ENCODE measurements around the gene PLCH1.

The PLCH1 gene

DNA sequence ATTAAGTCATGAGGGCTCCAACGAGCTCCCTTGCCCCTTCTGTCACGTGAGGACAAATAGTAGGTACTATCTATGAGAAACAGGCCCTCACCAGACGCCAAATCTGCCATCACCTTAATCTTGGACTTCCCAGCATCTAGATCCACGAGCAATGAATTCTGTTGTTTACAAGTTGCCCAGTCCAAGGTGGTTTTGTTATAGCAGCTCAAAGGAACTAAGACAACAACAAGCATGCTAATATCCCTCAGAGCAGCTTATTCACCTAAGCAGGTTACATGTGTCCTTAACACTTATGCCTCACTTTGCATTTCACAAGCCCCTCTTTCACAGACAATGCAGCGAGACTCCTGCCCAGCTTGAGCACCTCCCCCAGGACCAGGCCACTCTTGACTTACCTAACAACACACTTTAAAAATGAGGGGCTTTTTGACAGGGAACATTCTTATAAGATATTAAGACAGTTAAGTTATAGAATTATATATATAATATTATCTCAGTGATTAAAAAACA, 219.5 kb downstream of the PLCH1 start:
- no peak for DNase-seq

DNA sequence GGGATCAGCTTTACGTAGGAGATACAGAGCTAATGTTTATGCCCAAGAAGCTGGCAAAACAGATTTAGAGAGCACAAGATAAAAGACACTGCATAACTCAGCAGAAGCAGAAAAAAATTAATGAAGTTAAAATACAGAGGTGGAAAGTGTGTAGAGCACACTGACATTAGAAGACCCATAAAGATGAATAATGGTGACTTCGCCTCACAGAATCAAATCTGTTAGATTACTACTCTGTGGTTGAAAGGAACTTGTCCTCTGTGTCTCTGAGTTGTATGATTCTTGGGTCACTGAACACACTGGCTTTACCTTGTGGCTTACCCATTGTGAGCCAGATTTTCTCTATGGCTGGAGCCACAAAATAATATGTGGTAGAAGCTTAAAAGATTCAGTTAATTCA, 224.4 kb downstream of the PLCH1 start:
- DNase-seq = no peak

DNA sequence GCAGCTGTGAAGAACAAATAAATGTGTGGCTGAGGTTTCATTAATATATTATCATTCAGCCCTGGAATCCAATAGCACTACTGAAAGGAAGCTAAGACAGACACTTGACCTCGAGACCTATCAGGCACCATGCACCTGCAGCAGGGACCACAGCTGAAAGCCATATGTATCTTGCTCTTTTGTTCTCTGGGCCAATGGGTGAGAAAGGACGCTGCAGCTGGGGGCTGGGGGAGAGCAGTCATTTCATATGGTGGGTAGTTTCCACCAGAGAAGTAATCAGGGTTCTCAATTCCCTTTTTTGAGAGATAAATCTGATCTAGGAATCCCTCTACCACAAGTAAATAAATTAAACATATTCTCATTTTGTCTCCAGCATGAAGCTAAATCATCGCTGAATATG, 225.8 kb downstream of the PLCH1 start:
- no peak for DNase-seq

DNA sequence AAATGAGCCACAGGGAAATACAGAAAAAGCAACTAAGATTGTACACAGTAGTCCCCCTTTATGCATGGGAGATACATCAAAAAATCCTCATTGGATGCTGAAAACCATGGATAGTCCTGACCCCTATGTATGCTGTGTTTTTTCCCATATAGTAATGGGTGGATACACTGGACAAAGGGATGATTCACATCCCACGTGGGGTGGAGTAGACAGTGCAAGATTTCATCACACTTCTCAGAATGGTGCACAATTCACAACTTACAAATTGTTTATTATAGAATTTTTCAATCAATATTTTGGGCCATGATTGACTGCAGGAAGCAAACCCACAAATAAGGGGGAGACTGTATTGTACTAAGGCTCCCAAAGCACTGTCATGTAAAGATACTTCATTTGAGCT, 227.0 kb downstream of the PLCH1 start:
- DNase-seq = no peak

DNA sequence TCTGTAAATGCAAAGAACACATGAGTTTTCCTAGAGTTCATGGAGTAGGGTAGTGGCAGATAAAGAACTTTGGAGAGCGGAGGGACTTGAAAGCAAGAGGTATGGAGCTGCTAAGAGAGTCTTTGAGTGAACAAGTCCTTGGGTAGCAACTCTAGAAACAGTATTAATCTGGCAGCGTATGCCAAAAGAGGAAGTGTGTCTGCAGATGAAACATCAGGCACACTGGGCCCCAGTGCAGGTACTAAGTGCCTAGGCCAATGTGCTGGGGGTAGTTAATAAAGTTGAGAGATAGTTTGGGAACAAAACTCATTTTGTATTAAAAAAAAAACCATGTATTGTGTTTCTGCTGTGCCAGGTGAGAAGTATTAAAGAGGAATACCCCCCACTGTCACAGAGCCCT, 228.4 kb downstream of the PLCH1 start:
- no peak for DNase-seq

DNA sequence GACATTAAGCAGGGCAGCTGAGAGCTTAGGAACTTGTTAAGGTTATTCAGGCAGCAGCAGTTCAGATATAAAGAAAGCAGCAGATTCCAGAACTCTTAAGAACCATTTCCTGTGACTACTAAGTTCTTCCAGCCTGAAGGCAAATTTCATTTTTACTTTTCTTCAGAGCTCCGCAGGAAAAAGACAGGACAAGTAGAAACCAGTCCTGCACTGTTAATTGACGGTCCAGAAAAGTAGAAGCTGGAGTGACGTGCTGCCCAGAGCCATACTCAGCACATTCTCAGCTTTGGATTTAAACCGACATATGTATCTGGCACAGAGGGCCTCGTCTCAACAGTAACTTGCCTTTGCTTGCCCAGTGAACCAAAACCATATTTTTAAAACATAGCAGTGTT, 232.0 kb downstream of the PLCH1 start:
- DNase-seq = no peak

DNA sequence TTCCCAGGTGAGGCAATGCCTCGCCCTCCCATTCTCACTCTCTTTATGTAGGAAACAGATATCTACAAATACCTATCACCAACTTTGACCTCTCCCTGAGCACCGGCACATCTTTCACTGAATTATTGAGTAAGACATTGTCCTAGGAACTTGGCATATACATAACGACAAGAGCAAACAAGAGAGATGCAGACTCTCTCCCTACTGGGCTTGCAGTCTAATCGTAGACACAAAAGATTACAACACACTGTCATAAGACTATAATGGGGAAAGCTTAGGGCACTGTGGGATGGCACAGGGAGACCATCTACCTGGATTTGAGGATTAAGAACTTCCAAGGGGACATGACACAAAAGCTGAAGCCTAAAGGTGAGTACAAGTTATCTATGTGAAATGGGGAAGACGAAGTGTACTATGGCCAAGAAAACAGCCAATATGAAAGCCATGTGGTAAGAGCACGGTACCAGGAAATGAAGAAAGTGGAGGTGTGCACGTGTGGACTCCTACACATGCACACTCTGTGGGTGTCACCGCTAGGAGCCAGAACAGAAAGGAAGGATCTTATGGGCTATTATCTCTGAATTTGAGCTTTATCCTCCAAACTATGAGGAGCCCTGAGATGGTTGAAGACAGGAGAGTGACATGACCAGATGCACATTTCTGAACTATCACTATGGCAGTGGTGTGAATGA, 232.6 kb downstream of the PLCH1 start:
- no peak for DNase-seq

DNA sequence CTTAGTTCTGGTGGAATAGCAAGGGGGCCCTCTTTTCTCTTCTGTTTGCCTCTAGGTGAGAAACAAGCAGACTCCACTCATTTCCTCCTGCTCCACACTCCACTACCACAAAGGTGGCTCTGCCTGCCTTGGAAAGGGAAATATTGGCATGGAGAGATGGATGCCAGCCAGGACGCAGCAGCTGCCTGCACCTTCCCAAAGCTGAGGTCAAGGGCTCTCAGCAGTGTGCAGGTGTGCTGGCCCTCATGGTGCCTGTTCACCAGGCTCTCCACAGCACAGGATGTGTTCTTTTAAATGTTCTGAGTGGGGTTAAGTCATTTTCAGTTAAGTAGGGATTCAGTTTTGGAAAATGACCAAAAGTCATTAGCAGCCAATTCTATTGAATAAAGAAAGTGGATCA, 240.2 kb downstream of the PLCH1 start:
- DNase-seq = peak in 1 of 2 experiments; percentile 10

DNA sequence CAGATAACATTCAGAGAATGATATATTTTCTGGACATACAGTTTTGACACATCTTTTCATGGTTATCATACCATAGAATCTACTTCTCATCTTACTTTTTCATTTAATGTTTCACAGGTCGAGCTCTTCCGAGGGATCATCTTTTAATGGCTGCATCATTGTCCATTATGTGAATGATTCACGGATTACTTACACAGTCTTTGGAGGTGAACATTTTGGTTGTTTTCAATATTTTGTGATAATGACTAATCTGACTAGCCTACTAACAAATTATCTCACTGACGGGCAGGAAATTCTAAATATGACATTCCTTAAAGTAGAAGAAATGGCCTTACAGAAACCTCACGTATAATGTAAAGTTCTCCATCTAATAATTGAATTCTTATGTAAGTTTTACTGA, 242.2 kb downstream of the PLCH1 start:
- DNase-seq = no peak

DNA sequence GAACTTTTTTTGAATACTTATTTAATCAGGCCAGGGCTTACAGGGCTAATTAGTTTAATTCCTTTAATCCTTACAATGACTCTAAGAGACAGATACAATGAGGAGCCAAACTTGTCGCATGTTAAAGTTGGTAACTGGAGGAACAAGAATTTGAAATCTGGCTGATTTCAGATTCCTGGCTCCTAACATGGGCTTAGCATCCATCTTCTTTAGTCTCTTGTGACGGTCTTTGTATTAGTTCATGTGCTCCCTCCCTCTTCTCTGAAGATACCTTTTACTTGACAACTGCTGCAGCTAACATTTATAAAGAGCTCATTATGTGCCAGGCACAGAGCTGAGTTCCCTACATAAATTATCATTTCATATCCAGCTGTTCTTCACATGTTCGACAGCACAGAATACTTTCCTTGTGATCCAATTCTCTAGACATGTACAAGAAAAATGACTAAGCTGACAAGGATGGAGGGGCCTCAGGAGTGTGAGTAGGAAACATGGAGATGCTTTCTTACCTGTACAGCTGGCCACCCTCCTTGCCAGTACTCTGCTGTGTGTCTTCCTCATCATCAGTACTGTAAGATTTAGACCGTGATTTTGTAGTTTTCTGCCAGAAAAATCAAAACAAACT, 244.6 kb downstream of the PLCH1 start:
- no peak for DNase-seq

DNA sequence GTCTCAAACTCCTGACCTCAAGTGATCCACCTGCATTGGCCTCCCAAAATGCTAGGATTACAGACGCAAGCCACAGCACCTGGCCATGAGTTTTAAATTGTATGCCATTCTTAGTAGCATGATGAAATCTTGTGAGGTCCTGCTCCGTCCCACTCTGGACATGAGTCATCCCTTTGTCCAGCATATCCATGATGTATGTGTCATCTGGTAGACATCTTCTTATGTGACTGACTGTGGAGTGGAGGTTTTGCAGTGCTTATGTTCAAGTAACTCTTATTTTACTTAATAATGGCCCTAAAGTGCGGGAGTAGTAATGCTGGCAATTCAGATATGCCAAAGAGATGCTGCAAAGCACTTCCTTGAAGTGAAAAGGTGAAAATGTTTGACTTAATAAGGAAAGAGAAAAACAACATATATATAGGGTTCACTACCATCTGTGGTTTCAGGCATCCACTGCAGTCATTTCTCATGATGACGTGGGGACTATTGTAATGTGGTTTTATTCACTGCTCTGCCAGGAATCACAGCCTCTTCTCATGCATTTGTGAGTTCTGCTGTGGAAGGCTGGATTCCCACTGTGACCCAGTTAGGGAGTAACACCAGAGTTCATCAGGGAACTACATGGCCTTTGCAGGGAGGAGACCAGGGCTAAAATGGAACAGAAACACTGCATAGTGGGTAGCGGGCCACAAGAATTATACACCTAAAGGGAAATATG, 246.8 kb downstream of the PLCH1 start:
- DNase-seq = no peak

DNA sequence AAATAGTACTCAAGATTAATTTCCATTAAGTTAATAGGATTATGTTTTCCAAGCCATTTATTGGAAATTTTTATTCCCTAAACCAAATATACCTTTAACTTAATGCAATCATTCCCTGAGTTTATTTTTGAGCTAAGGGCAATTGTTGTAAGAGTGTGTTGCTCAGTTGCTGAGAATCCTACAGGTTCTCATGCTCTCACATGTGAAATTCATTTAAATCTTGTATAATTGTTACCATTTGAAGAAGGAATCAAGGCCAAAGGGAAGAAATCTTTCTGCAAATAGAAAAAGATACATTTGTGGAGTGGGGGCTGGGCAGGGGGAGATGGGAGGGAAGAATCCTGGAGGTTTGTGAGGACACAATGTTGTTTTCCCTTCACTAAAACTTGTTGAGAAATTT, 248.7 kb downstream of the PLCH1 start:
- DNase-seq = no peak

DNA sequence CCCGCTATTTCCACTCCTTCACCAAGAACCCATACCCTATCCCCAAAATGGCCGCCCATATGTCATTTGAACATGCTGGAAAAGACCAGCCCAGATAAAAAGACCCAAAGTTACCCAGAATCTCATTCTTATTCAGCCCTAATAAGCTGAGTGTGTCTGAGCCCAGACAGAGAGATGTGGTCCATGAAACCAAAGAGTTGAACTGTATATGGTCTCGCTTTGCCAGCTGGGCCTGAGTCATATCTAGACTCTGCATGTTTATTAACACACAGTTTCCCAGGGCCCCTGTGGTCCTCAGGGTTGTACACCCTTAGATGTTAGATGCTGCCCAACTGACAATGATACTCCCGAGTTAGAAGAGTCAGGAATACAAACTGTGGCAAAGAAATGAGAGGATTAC, 249.5 kb downstream of the PLCH1 start:
- DNase-seq = no peak

DNA sequence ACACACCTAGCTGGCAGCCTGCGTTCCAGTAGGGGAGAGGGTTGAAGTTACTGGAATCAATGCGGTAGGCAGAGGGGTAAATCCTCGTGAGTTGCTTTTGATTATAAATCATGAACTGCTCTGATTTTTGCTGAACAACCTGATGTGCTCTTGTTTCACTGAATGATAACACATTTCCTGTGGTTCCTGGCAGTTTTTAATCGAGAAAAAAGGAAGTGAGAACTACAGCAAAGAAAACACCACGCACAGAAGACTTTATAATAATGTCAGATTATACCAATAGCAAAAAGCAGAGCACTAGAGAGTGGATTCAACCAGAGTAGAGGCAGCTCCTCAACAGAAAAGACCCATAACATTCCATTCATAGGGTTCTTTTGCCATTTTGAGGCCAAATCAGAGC, 250.5 kb downstream of the PLCH1 start:
- no peak for DNase-seq

DNA sequence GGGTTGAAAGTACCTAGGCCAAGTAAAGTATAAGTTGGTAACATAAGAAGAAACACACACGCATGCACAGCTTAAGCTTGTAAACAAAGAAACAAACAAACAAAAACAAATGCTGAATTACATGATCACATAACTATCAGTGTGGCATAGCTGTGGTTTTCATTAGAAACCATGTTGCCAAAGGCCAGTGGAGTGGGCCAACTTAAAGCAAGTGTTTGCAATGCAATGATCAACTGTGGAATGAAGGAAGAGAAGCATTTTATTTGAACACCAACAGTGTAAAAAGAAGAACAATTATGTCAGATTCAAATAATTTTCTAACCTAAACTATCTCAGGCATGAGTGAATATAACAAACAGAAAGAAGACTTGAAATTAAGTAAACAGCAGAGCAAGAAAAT, 252.0 kb downstream of the PLCH1 start:
- no peak for DNase-seq

DNA sequence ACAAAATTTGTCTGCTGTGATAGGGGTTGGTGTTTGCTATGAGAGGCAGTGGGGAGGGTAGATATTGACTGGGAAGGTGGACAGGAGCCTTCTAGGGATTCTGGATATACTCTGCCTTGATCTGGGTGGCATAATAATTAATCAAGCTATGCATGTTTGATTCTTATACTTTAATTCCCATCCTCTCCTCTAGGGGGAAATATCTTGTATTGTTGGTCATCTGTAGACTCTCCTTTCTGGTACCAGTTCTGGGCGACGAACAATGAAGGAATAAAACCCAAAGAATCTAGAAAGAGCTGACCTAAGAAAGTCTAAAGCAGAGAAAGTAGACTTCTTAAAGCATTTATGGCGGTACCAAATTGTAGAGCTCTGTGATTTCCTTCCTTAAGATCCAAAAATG, 253.2 kb downstream of the PLCH1 start:
- no peak for DNase-seq

DNA sequence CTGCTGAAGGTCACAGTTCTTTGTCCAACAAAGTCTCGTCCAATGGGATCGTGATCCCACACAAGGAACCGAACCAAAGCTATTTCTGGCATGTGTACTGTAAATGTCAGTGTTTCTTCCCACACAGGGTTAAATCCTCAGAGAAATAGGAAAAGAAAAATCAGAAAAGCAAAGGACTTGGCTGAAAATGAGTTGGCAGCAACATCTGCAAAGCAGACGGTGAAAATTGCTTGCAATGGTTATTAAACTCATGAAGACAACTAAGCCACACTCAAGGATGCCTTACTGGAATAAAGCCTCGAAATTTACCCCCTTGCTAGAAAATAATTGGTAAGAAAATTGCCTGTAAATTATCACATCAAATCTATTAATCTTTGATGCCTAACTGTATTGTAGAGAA, 256.2 kb downstream of the PLCH1 start:
- DNase-seq = no peak

DNA sequence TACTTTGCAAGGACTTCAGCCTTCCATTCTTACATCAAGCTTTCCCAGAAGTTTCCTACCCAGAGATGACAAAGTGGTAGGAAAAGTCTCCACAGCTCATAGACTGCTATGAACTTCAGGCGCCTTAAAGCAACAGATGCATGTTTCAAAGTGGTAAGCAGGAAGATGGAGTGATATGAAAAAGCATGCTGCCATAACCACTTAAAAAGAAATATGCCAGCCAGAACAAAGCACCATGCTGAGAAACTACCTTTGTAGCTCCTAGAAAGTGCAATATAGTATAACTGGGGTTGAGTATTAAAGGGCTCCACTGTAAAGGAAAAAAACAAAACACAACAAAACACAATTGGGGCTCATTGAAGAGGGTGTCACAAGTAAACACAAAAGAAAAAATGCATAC, 259.0 kb downstream of the PLCH1 start:
- DNase-seq = no peak

DNA sequence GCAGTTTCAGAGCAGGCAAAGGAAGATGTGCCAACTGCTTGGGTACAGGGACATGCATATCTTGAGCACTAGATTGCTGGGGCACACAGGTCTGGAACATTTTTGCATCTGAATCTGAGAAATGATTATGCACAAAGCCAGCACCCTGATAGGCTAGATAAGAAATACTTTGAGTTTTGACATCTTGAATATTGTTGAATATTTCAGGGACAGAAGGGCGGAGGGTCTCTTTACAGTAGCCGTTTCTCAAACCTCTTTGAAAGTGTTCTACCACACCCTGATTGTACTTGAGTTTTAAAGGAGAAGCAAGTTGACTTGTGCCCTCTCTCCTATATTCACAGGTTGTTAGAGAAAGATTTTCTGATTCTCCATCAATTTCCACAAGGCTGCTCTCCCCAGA, 263.3 kb downstream of the PLCH1 start:
- DNase-seq = no peak

DNA sequence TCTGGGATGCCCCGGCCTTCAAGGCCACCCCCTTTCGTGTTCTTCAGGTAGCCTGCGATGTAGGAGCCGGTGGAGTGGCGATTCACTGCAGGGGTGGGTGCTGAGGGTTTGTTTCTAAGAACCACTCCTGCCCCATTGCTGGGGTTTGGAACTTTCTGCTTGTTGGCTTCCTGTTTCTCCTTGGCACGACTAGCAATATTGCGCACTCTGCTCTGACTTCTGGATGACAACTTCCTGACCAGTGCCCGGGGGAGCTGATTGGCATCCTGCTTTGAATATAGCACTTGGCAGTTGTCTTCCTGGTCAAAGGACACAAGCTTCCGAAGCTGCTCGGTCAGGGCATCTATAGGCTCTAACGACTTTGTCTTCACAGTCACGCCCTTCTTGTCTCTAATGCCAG, 263.8 kb downstream of the PLCH1 start:
- DNase-seq = no peak

DNA sequence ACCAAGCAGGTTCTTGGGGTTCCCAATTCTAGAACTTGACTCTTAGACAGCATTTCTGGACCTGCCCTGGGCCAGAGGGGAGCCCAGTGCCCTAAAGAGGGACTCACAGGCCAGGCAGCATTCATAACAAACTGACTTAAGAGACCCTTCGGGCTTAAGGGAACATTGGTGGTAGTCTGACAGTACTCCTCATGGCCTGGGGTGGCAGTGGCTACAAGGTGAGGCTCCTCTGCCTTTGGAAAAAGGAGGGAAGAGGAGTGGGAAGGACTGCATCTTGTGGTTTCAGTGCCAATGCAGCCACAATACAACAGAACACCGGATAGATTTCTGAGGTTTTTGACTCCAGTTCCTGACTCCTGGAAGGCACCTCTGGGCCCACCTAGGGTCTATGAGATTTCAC, 279.2 kb downstream of the PLCH1 start:
- DNase-seq = no peak

DNA sequence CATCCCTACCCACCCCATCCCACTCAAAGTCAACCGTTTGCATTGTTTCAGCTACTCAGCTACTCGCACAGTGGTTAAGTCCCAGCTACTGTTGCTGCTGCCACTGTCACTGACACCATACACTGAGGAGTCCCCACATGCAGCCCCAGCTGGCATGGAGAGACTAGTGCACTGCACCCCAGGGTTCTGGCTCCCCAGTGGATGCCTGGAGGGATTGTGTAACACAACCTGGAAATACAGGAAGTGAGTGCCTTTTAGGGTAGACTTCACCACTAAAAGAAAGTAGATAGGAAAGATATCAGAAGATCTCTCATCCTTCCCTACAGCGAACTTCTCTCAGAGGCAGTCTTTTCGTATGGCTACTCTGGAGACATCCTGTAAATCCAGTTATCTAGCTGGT, 282.2 kb downstream of the PLCH1 start:
- DNase-seq = no peak

DNA sequence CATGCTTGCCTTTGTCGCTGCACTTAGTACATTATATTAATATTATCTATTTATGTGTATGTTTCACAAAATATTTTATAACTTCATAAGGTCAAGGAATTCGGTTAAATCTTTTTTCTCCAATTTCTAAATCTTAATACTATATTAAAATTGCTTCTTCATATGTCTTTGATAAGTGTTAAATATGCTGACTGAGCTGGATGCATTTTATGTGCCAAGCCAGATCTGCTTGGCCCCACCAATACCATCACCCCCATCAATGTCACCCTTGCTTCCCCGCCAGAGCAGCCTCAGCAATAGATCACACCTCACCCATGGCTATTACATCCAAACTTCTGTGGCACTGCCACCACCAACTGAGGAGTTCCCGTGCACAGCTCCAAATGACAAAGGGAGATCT, 287.3 kb downstream of the PLCH1 start:
- no peak for DNase-seq

DNA sequence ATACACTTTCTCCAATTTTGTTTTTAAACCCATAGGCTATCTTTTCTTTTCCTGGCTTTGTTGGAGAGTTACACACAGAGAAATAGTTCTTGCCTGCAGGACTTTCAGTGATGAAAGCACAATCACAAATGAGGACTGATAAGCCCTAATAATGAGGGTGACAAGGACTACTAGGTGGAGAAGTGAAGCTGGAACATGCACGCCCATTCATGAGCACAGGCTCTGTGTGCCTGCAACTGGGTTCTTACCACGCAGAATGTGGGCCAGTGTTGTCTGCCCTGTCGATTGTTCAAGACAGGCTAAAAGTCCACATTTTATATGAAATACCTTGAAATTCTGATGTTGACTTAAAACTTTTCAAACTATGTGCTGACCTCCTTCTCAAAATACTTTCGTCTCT, 289.1 kb downstream of the PLCH1 start:
- no peak for DNase-seq

All from NCI-H446 (cell line).